ENCODE measurements around the gene DMXL1.

GRCh38 chr5:119291056-119291455 lies 220.2 kb downstream of the DMXL1 start:
- TF ChIP-seq EZH2phosphoT487 (IDR thresholded peaks at IDR 0.05; ENCODE audit: low read length), result no peak
- TF ChIP-seq, protein P1, sequence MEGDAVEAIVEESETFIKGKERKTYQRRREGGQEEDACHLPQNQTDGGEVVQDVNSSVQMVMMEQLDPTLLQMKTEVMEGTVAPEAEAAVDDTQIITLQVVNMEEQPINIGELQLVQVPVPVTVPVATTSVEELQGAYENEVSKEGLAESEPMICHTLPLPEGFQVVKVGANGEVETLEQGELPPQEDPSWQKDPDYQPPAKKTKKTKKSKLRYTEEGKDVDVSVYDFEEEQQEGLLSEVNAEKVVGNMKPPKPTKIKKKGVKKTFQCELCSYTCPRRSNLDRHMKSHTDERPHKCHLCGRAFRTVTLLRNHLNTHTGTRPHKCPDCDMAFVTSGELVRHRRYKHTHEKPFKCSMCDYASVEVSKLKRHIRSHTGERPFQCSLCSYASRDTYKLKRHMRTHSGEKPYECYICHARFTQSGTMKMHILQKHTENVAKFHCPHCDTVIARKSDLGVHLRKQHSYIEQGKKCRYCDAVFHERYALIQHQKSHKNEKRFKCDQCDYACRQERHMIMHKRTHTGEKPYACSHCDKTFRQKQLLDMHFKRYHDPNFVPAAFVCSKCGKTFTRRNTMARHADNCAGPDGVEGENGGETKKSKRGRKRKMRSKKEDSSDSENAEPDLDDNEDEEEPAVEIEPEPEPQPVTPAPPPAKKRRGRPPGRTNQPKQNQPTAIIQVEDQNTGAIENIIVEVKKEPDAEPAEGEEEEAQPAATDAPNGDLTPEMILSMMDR (IDR thresholded peaks at IDR 0.05; ENCODE audit: low read length), result no peak
